Measurements from ENCODE around the gene PRR5. TPM values are rescaled to one million over a fixed set of nuclear protein-coding genes. Genes with fewer than 3 reads are reported as not detected.

Gene PRR5
- total and polyA plus RNA-seq, 2 experiments from 2014 or later, result 15.3 to 31.4 TPM

DNA sequence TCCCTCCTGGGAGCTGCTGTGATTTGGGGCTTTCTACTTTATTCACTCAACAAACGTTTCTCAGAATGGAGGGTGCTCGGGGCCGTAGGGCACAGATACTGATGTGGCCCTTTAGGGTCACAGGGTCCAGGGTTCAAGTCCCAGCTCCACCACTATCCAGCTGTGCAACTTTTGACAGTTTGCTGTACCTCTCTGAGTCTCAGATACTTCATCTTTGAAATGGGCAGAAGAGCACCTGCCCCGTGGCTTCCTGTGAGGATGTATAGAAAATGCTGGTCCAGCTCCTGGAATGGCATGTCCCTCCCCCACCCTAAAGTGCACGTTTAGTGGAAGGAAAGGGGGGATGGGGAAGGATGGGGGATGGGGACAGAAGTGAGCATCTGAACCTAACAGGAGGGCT is 21.9 kb upstream of the PRR5 start:
- Histone ChIP-seq H3K4me1 (ENCODE audit: insufficient read depth) (peaks cover 1% of the 10 kb centered on the region), H3K4me3 (no peak overlapping the region), H3K27me3 (ENCODE audit: insufficient read depth) (no peaks in the 10 kb centered on the region), H3K27ac (ENCODE audit: low read depth) (no peak overlapping the region), H3K79me2 (replicated peaks; ENCODE audit: insufficient read depth) (no peaks in the 10 kb centered on the region), H3F3A (replicated peaks; ENCODE audit: low read depth) (0 out of 2 replicates have a peak, but pooled peaks cover 1% of the 10 kb centered on the region), H3K36me3 (ENCODE audit: insufficient read depth) (no peaks in the 10 kb centered on the region), H3K4me2 (no peak overlapping the region), H2AFZ (no peak overlapping the region), H4K20me1 (replicated peaks; ENCODE audit: insufficient read depth) (no peaks in the 10 kb centered on the region), H3K9me2 (ENCODE audit: insufficient read depth) (no peaks in the 10 kb centered on the region)
- DNase-seq (ENCODE audit: low spot score) (no peak), ATAC-seq (no peak)
- Mint-ChIP-seq H3K4me3 (no peak overlapping the region), H3K4me1 (peaks cover 26% of the 10 kb centered on the region), H3K36me3 (ENCODE audit: low read depth) (no peaks in the 10 kb centered on the region), H3K9me3 (no peaks in the 10 kb centered on the region), H3K27ac (no peak overlapping the region), H3K27me3 (ENCODE audit: insufficient read depth, low read depth, poor library complexity) (peaks cover 22% of the 10 kb centered on the region)
- TF ChIP-seq, protein P1, sequence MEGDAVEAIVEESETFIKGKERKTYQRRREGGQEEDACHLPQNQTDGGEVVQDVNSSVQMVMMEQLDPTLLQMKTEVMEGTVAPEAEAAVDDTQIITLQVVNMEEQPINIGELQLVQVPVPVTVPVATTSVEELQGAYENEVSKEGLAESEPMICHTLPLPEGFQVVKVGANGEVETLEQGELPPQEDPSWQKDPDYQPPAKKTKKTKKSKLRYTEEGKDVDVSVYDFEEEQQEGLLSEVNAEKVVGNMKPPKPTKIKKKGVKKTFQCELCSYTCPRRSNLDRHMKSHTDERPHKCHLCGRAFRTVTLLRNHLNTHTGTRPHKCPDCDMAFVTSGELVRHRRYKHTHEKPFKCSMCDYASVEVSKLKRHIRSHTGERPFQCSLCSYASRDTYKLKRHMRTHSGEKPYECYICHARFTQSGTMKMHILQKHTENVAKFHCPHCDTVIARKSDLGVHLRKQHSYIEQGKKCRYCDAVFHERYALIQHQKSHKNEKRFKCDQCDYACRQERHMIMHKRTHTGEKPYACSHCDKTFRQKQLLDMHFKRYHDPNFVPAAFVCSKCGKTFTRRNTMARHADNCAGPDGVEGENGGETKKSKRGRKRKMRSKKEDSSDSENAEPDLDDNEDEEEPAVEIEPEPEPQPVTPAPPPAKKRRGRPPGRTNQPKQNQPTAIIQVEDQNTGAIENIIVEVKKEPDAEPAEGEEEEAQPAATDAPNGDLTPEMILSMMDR (conservative IDR thresholded peaks at IDR 0.05; ENCODE audit: low read depth in 2 of 2), result no peak
- no peak for TF ChIP-seq ZNF114 (CRISPR knock-in tag; IDR thresholded peaks at IDR 0.05)
- TF ChIP-seq, protein P2, sequence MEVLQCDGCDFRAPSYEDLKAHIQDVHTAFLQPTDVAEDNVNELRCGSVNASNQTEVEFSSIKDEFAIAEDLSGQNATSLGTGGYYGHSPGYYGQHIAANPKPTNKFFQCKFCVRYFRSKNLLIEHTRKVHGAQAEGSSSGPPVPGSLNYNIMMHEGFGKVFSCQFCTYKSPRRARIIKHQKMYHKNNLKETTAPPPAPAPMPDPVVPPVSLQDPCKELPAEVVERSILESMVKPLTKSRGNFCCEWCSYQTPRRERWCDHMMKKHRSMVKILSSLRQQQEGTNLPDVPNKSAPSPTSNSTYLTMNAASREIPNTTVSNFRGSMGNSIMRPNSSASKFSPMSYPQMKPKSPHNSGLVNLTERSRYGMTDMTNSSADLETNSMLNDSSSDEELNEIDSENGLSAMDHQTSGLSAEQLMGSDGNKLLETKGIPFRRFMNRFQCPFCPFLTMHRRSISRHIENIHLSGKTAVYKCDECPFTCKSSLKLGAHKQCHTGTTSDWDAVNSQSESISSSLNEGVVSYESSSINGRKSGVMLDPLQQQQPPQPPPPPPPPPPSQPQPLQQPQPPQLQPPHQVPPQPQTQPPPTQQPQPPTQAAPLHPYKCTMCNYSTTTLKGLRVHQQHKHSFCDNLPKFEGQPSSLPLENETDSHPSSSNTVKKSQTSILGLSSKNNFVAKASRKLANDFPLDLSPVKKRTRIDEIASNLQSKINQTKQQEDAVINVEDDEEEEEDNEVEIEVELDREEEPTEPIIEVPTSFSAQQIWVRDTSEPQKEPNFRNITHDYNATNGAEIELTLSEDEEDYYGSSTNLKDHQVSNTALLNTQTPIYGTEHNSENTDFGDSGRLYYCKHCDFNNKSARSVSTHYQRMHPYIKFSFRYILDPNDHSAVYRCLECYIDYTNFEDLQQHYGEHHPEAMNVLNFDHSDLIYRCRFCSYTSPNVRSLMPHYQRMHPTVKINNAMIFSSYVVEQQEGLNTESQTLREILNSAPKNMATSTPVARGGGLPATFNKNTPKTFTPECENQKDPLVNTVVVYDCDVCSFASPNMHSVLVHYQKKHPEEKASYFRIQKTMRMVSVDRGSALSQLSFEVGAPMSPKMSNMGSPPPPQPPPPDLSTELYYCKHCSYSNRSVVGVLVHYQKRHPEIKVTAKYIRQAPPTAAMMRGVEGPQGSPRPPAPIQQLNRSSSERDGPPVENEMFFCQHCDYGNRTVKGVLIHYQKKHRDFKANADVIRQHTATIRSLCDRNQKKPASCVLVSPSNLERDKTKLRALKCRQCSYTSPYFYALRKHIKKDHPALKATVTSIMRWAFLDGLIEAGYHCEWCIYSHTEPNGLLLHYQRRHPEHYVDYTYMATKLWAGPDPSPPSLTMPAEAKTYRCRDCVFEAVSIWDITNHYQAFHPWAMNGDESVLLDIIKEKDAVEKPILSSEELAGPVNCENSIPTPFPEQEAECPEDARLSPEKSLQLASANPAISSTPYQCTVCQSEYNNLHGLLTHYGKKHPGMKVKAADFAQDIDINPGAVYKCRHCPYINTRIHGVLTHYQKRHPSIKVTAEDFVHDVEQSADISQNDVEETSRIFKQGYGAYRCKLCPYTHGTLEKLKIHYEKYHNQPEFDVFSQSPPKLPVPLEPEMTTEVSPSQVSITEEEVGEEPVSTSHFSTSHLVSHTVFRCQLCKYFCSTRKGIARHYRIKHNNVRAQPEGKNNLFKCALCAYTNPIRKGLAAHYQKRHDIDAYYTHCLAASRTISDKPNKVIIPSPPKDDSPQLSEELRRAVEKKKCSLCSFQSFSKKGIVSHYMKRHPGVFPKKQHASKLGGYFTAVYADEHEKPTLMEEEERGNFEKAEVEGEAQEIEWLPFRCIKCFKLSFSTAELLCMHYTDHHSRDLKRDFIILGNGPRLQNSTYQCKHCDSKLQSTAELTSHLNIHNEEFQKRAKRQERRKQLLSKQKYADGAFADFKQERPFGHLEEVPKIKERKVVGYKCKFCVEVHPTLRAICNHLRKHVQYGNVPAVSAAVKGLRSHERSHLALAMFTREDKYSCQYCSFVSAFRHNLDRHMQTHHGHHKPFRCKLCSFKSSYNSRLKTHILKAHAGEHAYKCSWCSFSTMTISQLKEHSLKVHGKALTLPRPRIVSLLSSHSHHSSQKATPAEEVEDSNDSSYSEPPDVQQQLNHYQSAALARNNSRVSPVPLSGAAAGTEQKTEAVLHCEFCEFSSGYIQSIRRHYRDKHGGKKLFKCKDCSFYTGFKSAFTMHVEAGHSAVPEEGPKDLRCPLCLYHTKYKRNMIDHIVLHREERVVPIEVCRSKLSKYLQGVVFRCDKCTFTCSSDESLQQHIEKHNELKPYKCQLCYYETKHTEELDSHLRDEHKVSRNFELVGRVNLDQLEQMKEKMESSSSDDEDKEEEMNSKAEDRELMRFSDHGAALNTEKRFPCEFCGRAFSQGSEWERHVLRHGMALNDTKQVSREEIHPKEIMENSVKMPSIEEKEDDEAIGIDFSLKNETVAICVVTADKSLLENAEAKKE (CRISPR knock-in tag; IDR thresholded peaks at IDR 0.05), result no peak
- TF ChIP-seq, protein P3, sequence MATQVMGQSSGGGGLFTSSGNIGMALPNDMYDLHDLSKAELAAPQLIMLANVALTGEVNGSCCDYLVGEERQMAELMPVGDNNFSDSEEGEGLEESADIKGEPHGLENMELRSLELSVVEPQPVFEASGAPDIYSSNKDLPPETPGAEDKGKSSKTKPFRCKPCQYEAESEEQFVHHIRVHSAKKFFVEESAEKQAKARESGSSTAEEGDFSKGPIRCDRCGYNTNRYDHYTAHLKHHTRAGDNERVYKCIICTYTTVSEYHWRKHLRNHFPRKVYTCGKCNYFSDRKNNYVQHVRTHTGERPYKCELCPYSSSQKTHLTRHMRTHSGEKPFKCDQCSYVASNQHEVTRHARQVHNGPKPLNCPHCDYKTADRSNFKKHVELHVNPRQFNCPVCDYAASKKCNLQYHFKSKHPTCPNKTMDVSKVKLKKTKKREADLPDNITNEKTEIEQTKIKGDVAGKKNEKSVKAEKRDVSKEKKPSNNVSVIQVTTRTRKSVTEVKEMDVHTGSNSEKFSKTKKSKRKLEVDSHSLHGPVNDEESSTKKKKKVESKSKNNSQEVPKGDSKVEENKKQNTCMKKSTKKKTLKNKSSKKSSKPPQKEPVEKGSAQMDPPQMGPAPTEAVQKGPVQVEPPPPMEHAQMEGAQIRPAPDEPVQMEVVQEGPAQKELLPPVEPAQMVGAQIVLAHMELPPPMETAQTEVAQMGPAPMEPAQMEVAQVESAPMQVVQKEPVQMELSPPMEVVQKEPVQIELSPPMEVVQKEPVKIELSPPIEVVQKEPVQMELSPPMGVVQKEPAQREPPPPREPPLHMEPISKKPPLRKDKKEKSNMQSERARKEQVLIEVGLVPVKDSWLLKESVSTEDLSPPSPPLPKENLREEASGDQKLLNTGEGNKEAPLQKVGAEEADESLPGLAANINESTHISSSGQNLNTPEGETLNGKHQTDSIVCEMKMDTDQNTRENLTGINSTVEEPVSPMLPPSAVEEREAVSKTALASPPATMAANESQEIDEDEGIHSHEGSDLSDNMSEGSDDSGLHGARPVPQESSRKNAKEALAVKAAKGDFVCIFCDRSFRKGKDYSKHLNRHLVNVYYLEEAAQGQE (IDR thresholded peaks at IDR 0.05; ENCODE audit: unreplicated experiment), result no peak
- TF ChIP-seq EZH2 (IDR thresholded peaks at IDR 0.05; ENCODE audit: low read depth, unreplicated experiment), result no peak
- no peak for TF ChIP-seq EZH2phosphoT487 (IDR thresholded peaks at IDR 0.05; ENCODE audit: unreplicated experiment)
- no peak for TF ChIP-seq CREB1 (CRISPR knock-in tag; IDR thresholded peaks at IDR 0.05; ENCODE audit: low read depth)
- TF ChIP-seq, protein P4, sequence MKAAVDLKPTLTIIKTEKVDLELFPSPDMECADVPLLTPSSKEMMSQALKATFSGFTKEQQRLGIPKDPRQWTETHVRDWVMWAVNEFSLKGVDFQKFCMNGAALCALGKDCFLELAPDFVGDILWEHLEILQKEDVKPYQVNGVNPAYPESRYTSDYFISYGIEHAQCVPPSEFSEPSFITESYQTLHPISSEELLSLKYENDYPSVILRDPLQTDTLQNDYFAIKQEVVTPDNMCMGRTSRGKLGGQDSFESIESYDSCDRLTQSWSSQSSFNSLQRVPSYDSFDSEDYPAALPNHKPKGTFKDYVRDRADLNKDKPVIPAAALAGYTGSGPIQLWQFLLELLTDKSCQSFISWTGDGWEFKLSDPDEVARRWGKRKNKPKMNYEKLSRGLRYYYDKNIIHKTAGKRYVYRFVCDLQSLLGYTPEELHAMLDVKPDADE (IDR thresholded peaks at IDR 0.05), result no peak
- no peak for TF ChIP-seq NANOG (IDR thresholded peaks at IDR 0.05; ENCODE audit: borderline replicate concordance)

Data from GM23338 (cell line).